Esophagus muscularis mucosa (tissue), 4 donors: Measurements from ENCODE around the gene TENM3. TPM values are rescaled to one million over a fixed set of nuclear protein-coding genes. Genes with fewer than 3 reads are reported as not detected.
A peak's percentile ranks its signal among the peaks of the same experiment; 100 is the strongest.
"Not testable (repeated sequence)": the region's sequence is repeated elsewhere in the genome, so short reads cannot be mapped to it uniquely, and the experiment has no call there.

Source experiments
- DNase-seq: peaks from one replicate; pipeline ENCODE4 v3.0.0-alpha.2; 2017; ENCODE audit errors: extremely low spot score
- H3K27ac ChIP-seq, 4 donors: fragments of 200-600 bp; sonication (generic); replicated peaks in 1 of 4; 1 replicate in 3 of 4; 2 replicates in 1 of 4; pipeline ENCODE4 v1.5.1; 2016 to 2019; ENCODE audit warnings: mild to moderate bottlenecking in 1 of 4
- H3K27me3 ChIP-seq, 4 donors: fragments of 200-600 bp; sonication (generic); one replicate each; pipeline versions ENCODE4 v1.5.1 to v1.6.0; 2016 to 2019
- H3K36me3 ChIP-seq, 4 donors: fragments of 200-600 bp; sonication (generic); one replicate each; pipeline ENCODE4 v1.5.1; 2016 to 2019
- H3K4me1 ChIP-seq, 4 donors: fragments of 200-600 bp; sonication (generic); one replicate each; pipeline ENCODE4 v1.5.1; 2016 to 2019
- H3K4me3 ChIP-seq, 4 donors: fragments of 200-600 bp; sonication (generic); 1 replicate in 2 of 4; 2 replicates in 2 of 4; pipeline ENCODE4 v1.5.1; 2016 to 2019; ENCODE audit warnings: mild to moderate bottlenecking in 4 of 4, moderate library complexity in 1 of 4
- H3K9me3 ChIP-seq, 4 donors: fragments of 200-600 bp; sonication (generic); 1 replicate in 3 of 4; 2 replicates in 1 of 4; pipeline ENCODE4 v1.5.1; 2016 to 2019
- EP300 ChIP-seq: sonication (generic); formaldehyde crosslinking; IDR thresholded peaks from one replicate; pipeline ENCODE4 v1.6.1; 2017; ENCODE audit warnings: antibody characterized with exemption
- POLR2A ChIP-seq: fragments of 450-650 bp; IDR thresholded peaks from one replicate; pipeline ENCODE4 v1.6.1; 2017; ENCODE audit warnings: antibody characterized with exemption, moderate library complexity, mild to moderate bottlenecking, low read depth
- POLR2AphosphoS5 ChIP-seq, 2 donors: sonication (generic); formaldehyde crosslinking; IDR thresholded peaks; one replicate each; pipeline ENCODE4 v1.6.1; 2017; ENCODE audit warnings: antibody characterized with exemption in 2 of 2
- WGBS: methylation state at CpG from one replicate; pipeline ENCODE4 v1.1.5; 2018; 5-methylcytosine and 5-hydroxymethylcytosine counted together
- intact Hi-C: fragments of 100-400 bp; cut with DNase I; formaldehyde crosslinking; loops from one replicate; pipeline ENCODE4 v1.15.1; 2023
- total RNA-seq, 4 donors: library from RNA; depleted of rRNA; stranded (reverse); fragments of >200 nt; gene quantifications; one replicate each; pipeline versions ENCODE4 v1.1.0 to v1.2.1, GENCODE V29; 2016
- TF ChIP-seq, protein P1 (sequence below), 3 experiments: fragments of 200-600 bp in 2 of 3; fragments of 450-650 bp in 1 of 3; sonication (generic) in 2 of 3; IDR thresholded peaks; one replicate each; pipeline ENCODE4 v1.5.1; 2017 to 2019; ENCODE audit warnings: antibody characterized with exemption in 3 of 3, mild to moderate bottlenecking in 2 of 3, moderate library complexity in 1 of 3

TENM3 gene
- 10 to 100 TPM; 16.2 to 30.5 (median 28.3) TPM for total RNA-seq

DNA sequence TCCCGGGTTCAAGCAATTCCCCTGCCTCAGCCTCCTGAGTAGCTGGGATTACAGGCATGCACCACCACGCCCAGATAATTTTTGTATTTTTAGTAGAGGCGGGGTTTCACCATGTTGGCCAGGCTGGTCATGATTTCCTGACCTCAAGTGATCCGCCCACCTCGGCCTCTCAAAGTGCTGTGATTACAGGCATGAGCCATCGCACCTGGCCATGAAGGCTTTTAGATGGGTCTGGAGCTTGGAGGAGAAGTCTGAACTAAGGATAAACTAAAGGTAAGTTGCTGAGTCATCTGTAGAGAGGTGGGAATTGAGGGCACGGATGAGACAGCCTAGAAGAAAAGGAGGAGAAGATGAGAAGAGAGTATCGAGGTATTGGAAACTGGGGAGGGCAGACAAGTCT, at the start of gene TENM3:
TENM3 (plus strand) TSS at position 199 of the 400 bp plus-strand sequence. CDS start 80,619 bp downstream, outside the sequence.
- H3K4me1 ChIP-seq, DNase-seq, H3K9me3 ChIP-seq, H3K27me3 ChIP-seq, H3K36me3 ChIP-seq, H3K4me3 ChIP-seq, H3K27ac ChIP-seq, intact Hi-C loops: not testable (repeated sequence)
- WGBS, result 95% methylated on average over 8 of the region's 8 CpGs

DNA sequence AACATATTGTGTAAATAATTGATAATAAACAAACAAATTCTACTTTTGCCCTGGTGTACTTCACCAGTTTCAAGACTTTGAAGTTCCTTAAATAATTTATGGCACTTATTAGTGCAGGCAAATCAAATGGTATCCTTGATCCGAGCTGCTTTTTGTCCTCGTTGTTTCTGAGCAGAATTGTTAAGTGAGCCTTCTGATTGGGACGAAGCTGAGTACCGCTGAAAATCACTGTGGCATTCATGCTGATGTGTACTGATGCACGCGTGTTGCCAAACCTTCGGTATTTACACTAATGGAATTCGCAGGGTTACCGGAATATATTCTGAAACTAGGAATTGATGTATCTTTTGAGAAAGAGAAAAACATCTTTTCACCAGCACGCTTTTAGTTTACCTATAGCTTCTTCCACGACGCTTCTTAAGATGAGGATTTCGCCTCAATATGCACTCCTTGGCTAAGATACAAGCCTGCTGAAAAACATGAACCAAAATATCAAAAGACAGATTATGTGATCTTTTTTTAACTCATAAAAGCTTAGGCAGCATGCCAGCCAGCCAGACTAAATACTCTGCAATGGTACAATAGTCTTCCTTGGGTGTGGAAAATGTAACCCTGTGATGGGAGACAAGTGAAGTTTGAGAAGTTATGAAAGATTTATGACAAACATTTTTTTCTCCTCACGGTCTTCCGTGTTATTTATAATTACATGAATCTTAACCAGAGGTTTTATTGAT, 48.9 kb upstream of the TENM3 start:
- TF ChIP-seq, protein P1, sequence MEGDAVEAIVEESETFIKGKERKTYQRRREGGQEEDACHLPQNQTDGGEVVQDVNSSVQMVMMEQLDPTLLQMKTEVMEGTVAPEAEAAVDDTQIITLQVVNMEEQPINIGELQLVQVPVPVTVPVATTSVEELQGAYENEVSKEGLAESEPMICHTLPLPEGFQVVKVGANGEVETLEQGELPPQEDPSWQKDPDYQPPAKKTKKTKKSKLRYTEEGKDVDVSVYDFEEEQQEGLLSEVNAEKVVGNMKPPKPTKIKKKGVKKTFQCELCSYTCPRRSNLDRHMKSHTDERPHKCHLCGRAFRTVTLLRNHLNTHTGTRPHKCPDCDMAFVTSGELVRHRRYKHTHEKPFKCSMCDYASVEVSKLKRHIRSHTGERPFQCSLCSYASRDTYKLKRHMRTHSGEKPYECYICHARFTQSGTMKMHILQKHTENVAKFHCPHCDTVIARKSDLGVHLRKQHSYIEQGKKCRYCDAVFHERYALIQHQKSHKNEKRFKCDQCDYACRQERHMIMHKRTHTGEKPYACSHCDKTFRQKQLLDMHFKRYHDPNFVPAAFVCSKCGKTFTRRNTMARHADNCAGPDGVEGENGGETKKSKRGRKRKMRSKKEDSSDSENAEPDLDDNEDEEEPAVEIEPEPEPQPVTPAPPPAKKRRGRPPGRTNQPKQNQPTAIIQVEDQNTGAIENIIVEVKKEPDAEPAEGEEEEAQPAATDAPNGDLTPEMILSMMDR (IDR thresholded peaks at IDR 0.05), result no peak
- TF ChIP-seq EP300, result no peak
- no peak for TF ChIP-seq POLR2AphosphoS5 (IDR thresholded peaks at IDR 0.05)
- TF ChIP-seq POLR2A, result no peak
- no peaks in the 10 kb centered on the region for H3K27me3 ChIP-seq
- no peak overlapping the region for H3K4me3 ChIP-seq
- peaks cover 0 to 4% (median 2%) of the 10 kb centered on the region in 4 donors for H3K4me1 ChIP-seq
- intact Hi-C loops, result no loop called here
- H3K9me3 ChIP-seq, result no peaks in the 10 kb centered on the region
- no peak for DNase-seq
- H3K36me3 ChIP-seq, result no peaks in the 10 kb centered on the region
- H3K27ac ChIP-seq, result no peak overlapping the region
- 69% methylated on average over 15 of the region's 15 CpGs for WGBS

DNA sequence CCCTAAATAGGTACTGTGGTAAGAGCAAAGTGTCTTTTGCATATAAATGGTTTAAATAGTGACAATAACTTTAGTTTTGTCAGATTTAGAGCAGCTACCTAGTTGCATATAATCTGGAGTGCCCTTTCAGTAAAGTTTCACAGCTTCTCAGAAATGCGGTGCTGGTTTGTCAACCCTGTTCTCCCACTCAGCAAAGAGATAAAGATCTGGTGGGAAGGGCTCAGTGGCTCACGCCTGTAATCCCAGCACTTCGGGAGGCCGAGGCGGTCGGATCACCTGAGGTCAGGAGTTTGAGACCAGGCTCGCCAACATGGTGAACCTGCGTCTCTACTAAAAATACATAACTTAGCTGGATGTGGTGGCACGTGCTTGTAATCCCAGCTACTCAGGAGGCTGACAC, 45.6 kb upstream of the TENM3 start:
- no peaks in the 10 kb centered on the region for H3K36me3 ChIP-seq
- intact Hi-C loops, result no loop called here
- no peak for DNase-seq
- peaks cover 0 to 7% (median 2%) of the 10 kb centered on the region in 4 donors for H3K4me1 ChIP-seq
- WGBS, result 98% methylated on average over 9 of the region's 9 CpGs
- no peaks in the 10 kb centered on the region for H3K9me3 ChIP-seq
- TF ChIP-seq POLR2AphosphoS5 (IDR thresholded peaks at IDR 0.05) (no peak), POLR2A (no peak), EP300 (no peak)
- TF ChIP-seq, protein P1 (IDR thresholded peaks at IDR 0.05), result no peak
- H3K27me3 ChIP-seq, result no peaks in the 10 kb centered on the region
- H3K4me3 ChIP-seq, result no peak overlapping the region
- H3K27ac ChIP-seq, result no peak overlapping the region

DNA sequence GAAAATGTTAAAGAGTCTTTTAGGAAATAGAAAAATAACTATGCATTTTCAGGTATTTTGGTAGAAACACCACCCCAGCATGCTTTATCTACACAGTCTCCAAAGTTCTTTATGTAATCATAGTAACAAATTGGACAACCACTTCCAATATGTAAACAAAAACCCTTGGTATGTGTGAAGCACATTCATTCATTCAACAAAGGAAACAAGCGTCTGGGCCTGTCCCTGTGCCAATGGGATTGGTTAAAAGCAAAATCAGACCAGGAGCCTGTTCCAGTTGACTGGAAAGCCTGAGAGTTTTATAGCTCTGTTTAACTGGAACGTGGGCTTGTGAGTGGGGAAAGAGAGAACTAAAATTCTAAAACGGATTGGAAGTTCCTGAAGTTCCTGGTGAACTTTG, 41.3 kb upstream of the TENM3 start:
- Histone ChIP-seq H3K4me1 (peaks cover 0 to 5% (median 5%) of the 10 kb centered on the region in 4 donors), H3K36me3 (no peaks in the 10 kb centered on the region), H3K27me3 (no peaks in the 10 kb centered on the region), H3K27ac (no peak overlapping the region), H3K9me3 (no peaks in the 10 kb centered on the region), H3K4me3 (no peak overlapping the region)
- DNase-seq, result no peak
- WGBS, result 42% methylated on average over 3 of the region's 3 CpGs
- TF ChIP-seq POLR2AphosphoS5 (IDR thresholded peaks at IDR 0.05) (no peak), EP300 (no peak), POLR2A (no peak)
- TF ChIP-seq, protein P1 (IDR thresholded peaks at IDR 0.05), result no peak
- intact Hi-C loops, result no loop called here

DNA sequence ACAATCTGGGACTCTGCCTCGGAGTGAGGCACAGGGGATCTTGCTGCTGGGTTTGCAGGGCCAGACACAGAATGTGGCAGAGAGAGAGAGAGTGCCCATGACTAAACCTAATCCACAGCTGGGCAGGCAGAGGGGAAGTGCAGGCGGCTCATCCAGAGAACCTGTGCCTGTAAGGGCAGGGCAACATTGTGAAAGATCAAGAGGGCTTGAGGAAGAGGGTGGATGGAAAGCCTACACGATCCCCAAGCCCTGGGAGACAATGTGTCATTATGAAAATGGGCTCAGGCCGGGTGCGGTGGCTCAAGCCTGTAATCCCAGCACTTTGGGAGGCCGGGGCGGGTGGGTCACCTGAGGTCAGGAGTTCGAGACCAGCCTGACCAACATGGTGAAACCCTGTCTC, 40.6 kb upstream of the TENM3 start:
- 91% methylated on average over 8 of the region's 8 CpGs for WGBS
- DNase-seq, result peak; percentile 57
- TF ChIP-seq POLR2AphosphoS5 (IDR thresholded peaks at IDR 0.05) (no peak), EP300 (no peak), POLR2A (no peak)
- TF ChIP-seq, protein P1 (IDR thresholded peaks at IDR 0.05), result no peak
- no peaks in the 10 kb centered on the region for H3K27me3 ChIP-seq
- H3K36me3 ChIP-seq, result no peaks in the 10 kb centered on the region
- H3K4me1 ChIP-seq, result peaks cover 0 to 13% (median 12%) of the 10 kb centered on the region in 4 donors
- H3K9me3 ChIP-seq, result no peaks in the 10 kb centered on the region
- intact Hi-C loops, result no loop called here
- no peak overlapping the region for H3K4me3 ChIP-seq
- H3K27ac ChIP-seq, result no peak overlapping the region
